Measurements from ENCODE around the gene BCL2.

GRCh38 chr18:63148449-63149301 lies 170.9 kb downstream of the BCL2 start:
- TF ChIP-seq POLR2AphosphoS5 (IDR thresholded peaks at IDR 0.05) (no peak), POLR2A (IDR thresholded peaks at IDR 0.05) (no peak), CTCF (IDR thresholded peaks at IDR 0.05) (no peak), EP300 (IDR thresholded peaks at IDR 0.05) (no peak)
